A549 (cell line): ENCODE data around the gene TPD52L1. TPM values are rescaled to one million over a fixed set of nuclear protein-coding genes. Genes with fewer than 3 reads are reported as not detected.

Experiments used
- ATAC-seq, 2 experiments: fragments of 200-7000 bp in 1 of 2; fragments of >200 bp in 1 of 2; cut with Nextera tagmentation in 1 of 2; cut with Tn5 transposase in 1 of 2; 3 replicates each; pipeline versions ENCODE4 v1.8.0 to v1.9.1; 2018 to 2020; ENCODE audit warnings: mild to moderate bottlenecking in 1 of 2, moderate library complexity in 1 of 2
- CTCF ChIA-PET: fragments of 300-600 bp; sonication (Branson Sonifier 250); formaldehyde crosslinking; extraction: SDS; loops from one replicate; lab custom pipeline; 2021; ENCODE audit warnings: antibody characterized with exemption, inconsistent platforms; lab: Yijun Ruan, JAX
- POLR2A ChIA-PET: fragments of 350-600 bp; formaldehyde crosslinking; extraction: SDS; loops from one replicate; lab custom pipeline; 2021; ENCODE audit warnings: antibody characterized with exemption, inconsistent platforms; lab: Yijun Ruan, JAX
- DNase-seq, 2 experiments: peaks; one replicate each; pipeline versions ENCODE4 v3.0.0 to v3.0.0-alpha.2; 2011 to 2016; ENCODE audit warnings: low read depth in 1 of 2, low spot score in 1 of 2
- FAIRE-seq: peaks from 2 replicates; lab custom pipeline; 2011; peaks lifted over from hg19 to GRCh38; lab: Jason Lieb, UNC
- H3K27ac ChIP-seq, 2 experiments: fragments of >200 bp; sonication (Bioruptor Twin); formaldehyde crosslinking; 3 replicates each; pipeline ENCODE4 v1.5.1; 2016 to 2017
- H3K4me1 ChIP-seq: fragments of >200 bp; sonication (Bioruptor Twin); formaldehyde crosslinking; 3 replicates; pipeline ENCODE4 v1.6.1; 2016
- H3K4me2 ChIP-seq: fragments of >200 bp; sonication (Bioruptor Twin); formaldehyde crosslinking; 3 replicates; pipeline ENCODE4 v1.6.1; 2016
- H3K4me3 ChIP-seq: fragments of >200 bp; sonication (Bioruptor Twin); formaldehyde crosslinking; 3 replicates; pipeline ENCODE4 v1.5.1; 2016
- H3K9me3 ChIP-seq: fragments of >200 bp; sonication (Bioruptor Twin); formaldehyde crosslinking; 3 replicates; pipeline ENCODE4 v1.6.1; 2016
- ATOH8 ChIP-seq: fragments of 250-450 bp; sonication (Bioruptor Pico); IDR thresholded peaks from 2 replicates; pipeline ENCODE4 v1.5.0; 2020; ENCODE audit warnings: low read depth, mild to moderate bottlenecking, moderate library complexity
- BCL3 ChIP-seq: fragments of >200 bp; sonication (Bioruptor Twin); formaldehyde crosslinking; IDR thresholded peaks from 3 replicates; pipeline ENCODE4 v1.6.1; 2016
- BHLHE40 ChIP-seq: IDR thresholded peaks from 2 replicates; pipeline ENCODE4 v1.6.1; 2012; ENCODE audit warnings: low read depth, low read length, inconsistent platforms
- CBX2 ChIP-seq: fragments of 200-600 bp; sonication (generic); IDR thresholded peaks from 2 replicates; pipeline ENCODE4 v1.6.1; 2016; ENCODE audit warnings: low read depth, mild to moderate bottlenecking, borderline replicate concordance
- CEBPB ChIP-seq, 2 experiments: fragments of >200 bp in 1 of 2; sonication (Bioruptor Twin) in 1 of 2; formaldehyde crosslinking in 1 of 2; IDR thresholded peaks; 2 replicates each; pipeline ENCODE4 v1.6.1; 2012 to 2016
- CTCF ChIP-seq: fragments of >200 bp; sonication (Bioruptor Twin); formaldehyde crosslinking; IDR thresholded peaks from 3 replicates; pipeline ENCODE4 v1.5.1; 2016
- EHMT2 ChIP-seq: fragments of 200-600 bp; sonication (generic); IDR thresholded peaks from 2 replicates; pipeline ENCODE4 v1.6.1; 2016; ENCODE audit warnings: antibody characterized with exemption, low read depth, mild to moderate bottlenecking, moderate library complexity
- ELK1 ChIP-seq: fragments of 150-350 bp; IDR thresholded peaks from 2 replicates; pipeline ENCODE4 v1.6.1; 2014; ENCODE audit warnings: low read depth, mild to moderate bottlenecking, low read length
- EP300 ChIP-seq, 2 experiments: fragments of >200 bp; sonication (Bioruptor Twin); formaldehyde crosslinking; IDR thresholded peaks; 2 replicates in 1 of 2; 3 replicates in 1 of 2; pipeline ENCODE4 v1.6.1; 2016 to 2017
- FOSL2 ChIP-seq, 2 experiments: fragments of 450-650 bp in 1 of 2; fragments of >200 bp in 1 of 2; sonication (Bioruptor Twin) in 1 of 2; formaldehyde crosslinking; IDR thresholded peaks; 2 replicates each; pipeline versions ENCODE4 v1.5.0 to v1.6.1; 2016 to 2020; ENCODE audit warnings: mild to moderate bottlenecking in 1 of 2, moderate library complexity in 1 of 2
- GATA3 ChIP-seq: IDR thresholded peaks from 2 replicates; pipeline ENCODE4 v1.6.1; 2012; ENCODE audit warnings: borderline replicate concordance
- HES2 ChIP-seq: fragments of >200 bp; sonication (Bioruptor Twin); formaldehyde crosslinking; IDR thresholded peaks from 2 replicates; pipeline ENCODE4 v1.6.1; 2016
- HEYL ChIP-seq: fragments of 250-450 bp; sonication (Bioruptor Pico); IDR thresholded peaks from 2 replicates; pipeline ENCODE4 v1.8.0; 2021; ENCODE audit warnings: mild to moderate bottlenecking, moderate library complexity
- HMGXB4 ChIP-seq: fragments of 250-450 bp; sonication (Bioruptor Pico); IDR thresholded peaks from 2 replicates; pipeline ENCODE4 v1.5.0; 2021; ENCODE audit warnings: mild to moderate bottlenecking, moderate library complexity, borderline replicate concordance
- HOXA7 ChIP-seq: fragments of 250-450 bp; sonication (Bioruptor Pico); IDR thresholded peaks from 2 replicates; pipeline ENCODE4 v1.5.0; 2020; ENCODE audit warnings: mild to moderate bottlenecking, moderate library complexity
- HOXB13 ChIP-seq: fragments of 250-450 bp; sonication (Bioruptor Pico); IDR thresholded peaks from 2 replicates; pipeline ENCODE4 v1.5.0; 2020; ENCODE audit warnings: low read depth, mild to moderate bottlenecking, moderate library complexity
- JUNB ChIP-seq: fragments of >200 bp; sonication (Bioruptor Twin); formaldehyde crosslinking; IDR thresholded peaks from 2 replicates; pipeline ENCODE4 v1.6.1; 2016
- KDM1A ChIP-seq: fragments of 200-600 bp; sonication (generic); IDR thresholded peaks from 2 replicates; pipeline ENCODE4 v1.6.1; 2016; ENCODE audit warnings: low read depth, mild to moderate bottlenecking
- KDM5A ChIP-seq: fragments of 200-600 bp; sonication (generic); IDR thresholded peaks from 2 replicates; pipeline ENCODE4 v1.6.1; 2016; ENCODE audit warnings: antibody characterized with exemption, mild to moderate bottlenecking
- MAX ChIP-seq: IDR thresholded peaks from 2 replicates; pipeline ENCODE4 v1.6.1; 2012
- NPAS2 ChIP-seq: fragments of 250-450 bp; sonication (Bioruptor Pico); IDR thresholded peaks from 2 replicates; pipeline ENCODE4 v1.8.0; 2022; ENCODE audit warnings: mild to moderate bottlenecking, moderate library complexity, borderline replicate concordance
- NR3C1 ChIP-seq: fragments of >200 bp; sonication (Bioruptor Twin); formaldehyde crosslinking; IDR thresholded peaks from 3 replicates; pipeline ENCODE4 v1.6.1; 2017
- PHF8 ChIP-seq: fragments of 200-600 bp; sonication (generic); IDR thresholded peaks from 2 replicates; pipeline ENCODE4 v1.6.1; 2016; ENCODE audit warnings: low read depth, mild to moderate bottlenecking, antibody characterized with exemption, moderate library complexity, borderline replicate concordance
- POLR2A ChIP-seq: IDR thresholded peaks from 2 replicates; pipeline ENCODE4 v1.6.1; 2012; ENCODE audit warnings: mild to moderate bottlenecking, low read length
- POLR2AphosphoS2 ChIP-seq: conservative IDR thresholded peaks from 2 replicates; pipeline ENCODE4 v1.6.1; 2012; ENCODE audit warnings: low read length, improper control_type of control experiment, inconsistent platforms
- RNF2 ChIP-seq: fragments of 200-600 bp; sonication (generic); IDR thresholded peaks from 2 replicates; pipeline ENCODE4 v1.6.1; 2016; ENCODE audit warnings: low read depth, mild to moderate bottlenecking, antibody characterized with exemption, moderate library complexity, borderline replicate concordance
- SMC3 ChIP-seq: fragments of >200 bp; sonication (Bioruptor Twin); formaldehyde crosslinking; IDR thresholded peaks from 3 replicates; pipeline ENCODE4 v1.6.1; 2018; ENCODE audit warnings: inconsistent platforms
- SREBF2 ChIP-seq: fragments of 450-650 bp; IDR thresholded peaks from 2 replicates; pipeline ENCODE4 v1.6.1; 2014; ENCODE audit warnings: mild to moderate bottlenecking, moderate library complexity
- TP53 ChIP-seq: fragments of 250-450 bp; sonication (Bioruptor Pico); IDR thresholded peaks from 2 replicates; pipeline ENCODE4 v1.5.0; 2021; ENCODE audit warnings: mild to moderate bottlenecking, moderate library complexity
- USF2 ChIP-seq: fragments of 450-650 bp; IDR thresholded peaks from 2 replicates; pipeline ENCODE4 v1.6.1; 2014; ENCODE audit warnings: antibody characterized with exemption
- ZNF302 ChIP-seq: fragments of 250-450 bp; sonication (Bioruptor Pico); IDR thresholded peaks from 2 replicates; pipeline ENCODE4 v1.9.0; 2021; ENCODE audit warnings: inconsistent platforms, mild to moderate bottlenecking, moderate library complexity
- WGBS: methylation state at CpG from one replicate; pipeline ENCODE4 v1.1.6; 2017; ENCODE audit errors: missing lambda C conversion rate; 5-methylcytosine and 5-hydroxymethylcytosine counted together
- polyA plus RNA-seq, 4 experiments: library from polyadenylated mRNA; depleted of rRNA in 3 of 4; stranded (reverse); fragments of >200 nt; fragmentation: RNase III in 1 of 4; extraction: RNeasy Plus Mini Kit Qiagen cat#74134 plus additional on column Dnase treatment in 1 of 4; gene quantifications; 2 replicates in 3 of 4; 3 replicates in 1 of 4; pipeline ENCODE4 v1.2.3, GENCODE V29; 2011 to 2017

TPD52L1 gene
- polyA plus RNA-seq, 2 of the 4 experiments (the other 2 are of a cell fraction), result 90.1 to 144 TPM

GRCh38 chr6:125206389-125206788 is 52.8 kb downstream of the TPD52L1 start:
- ChIA-PET CTCF (interaction anchor here (1.1 kb wide), 1 partner anchor 52 kb away, joined by 3 read pairs; the partner anchor contains the start of gene TPD52L1), POLR2A (no interaction called here)
- WGBS, result 95% methylated on average over 1 of the region's 1 CpG
- TF ChIP-seq NR3C1 (no peak), GATA3 (no peak), ZNF302 (CRISPR knock-in tag) (no peak), KDM5A (no peak), JUNB (no peak), EP300 (IDR thresholded peaks at IDR 0.05) (no peak), ELK1 (no peak), HES2 (no peak), EHMT2 (no peak), NPAS2 (CRISPR knock-in tag) (no peak), SMC3 (no peak), FOSL2 (IDR thresholded peaks at IDR 0.05) (no peak), FOSL2 (CRISPR knock-in tag; IDR thresholded peaks at IDR 0.05) (no peak), BCL3 (no peak), POLR2A (no peak), ATOH8 (CRISPR knock-in tag) (no peak), CTCF (no peak), HOXB13 (CRISPR knock-in tag) (no peak), CBX2 (no peak), SREBF2 (no peak)
- DNase-seq (no peak), ATAC-seq (no peak), FAIRE-seq (no peak)
- Histone ChIP-seq H3K9me3 (no peaks in the 10 kb centered on the region), H3K4me3 (no peak overlapping the region), H3K4me1 (peaks cover 40% of the 10 kb centered on the region), H3K4me2 (no peak overlapping the region), H3K27ac (0 out of 6 replicates have a peak overlapping the region, but pooled peaks of 1 of the 2 experiments have one; percentile 36)

- TF ChIP-seq HMGXB4 (CRISPR knock-in tag) (no peak), HOXB13 (CRISPR knock-in tag) (no peak), POLR2AphosphoS2 (no peak), CEBPB (IDR thresholded peaks at IDR 0.05) (no peak), KDM1A (no peak), USF2 (no peak), TP53 (CRISPR knock-in tag) (no peak), HEYL (no peak), BHLHE40 (no peak), PHF8 (no peak), ZNF302 (CRISPR knock-in tag) (no peak), RNF2 (no peak), HOXA7 (CRISPR knock-in tag) (no peak), SMC3 (no peak), MAX (no peak)
- Histone ChIP-seq H3K9me3 (no peaks in the 10 kb centered on the region), H3K27ac (peak overlapping the region in 1 of 2 experiments; percentile 66; a peak in 4 of 6 replicates), H3K4me1 (peaks cover 36% of the 10 kb centered on the region), H3K4me2 (peak overlapping the region; percentile 34; the same call in 1 of the 3 replicates), H3K4me3 (no peak overlapping the region)
- FAIRE-seq (no peak), ATAC-seq (no peak), DNase-seq (no peak)
- WGBS, result 59% methylated on average over 1 of the region's 1 CpG
- ChIA-PET CTCF (interaction anchor here (1.0 kb wide), 1 partner anchor 27 kb away, joined by 3 read pairs; no protein-coding TSS in a partner anchor), POLR2A (no interaction called here)
Observed at GRCh38 chr6:125207956-125208355, 54.4 kb downstream of the TPD52L1 start.
